HuH-7.5 (cell line): Measurements from ENCODE around the gene ACER1.

Experiments used
- DNase-seq: peaks from one replicate; pipeline ENCODE4 v3.0.0; 2011; ENCODE audit warnings: low spot score

Gene ACER1

DNA sequence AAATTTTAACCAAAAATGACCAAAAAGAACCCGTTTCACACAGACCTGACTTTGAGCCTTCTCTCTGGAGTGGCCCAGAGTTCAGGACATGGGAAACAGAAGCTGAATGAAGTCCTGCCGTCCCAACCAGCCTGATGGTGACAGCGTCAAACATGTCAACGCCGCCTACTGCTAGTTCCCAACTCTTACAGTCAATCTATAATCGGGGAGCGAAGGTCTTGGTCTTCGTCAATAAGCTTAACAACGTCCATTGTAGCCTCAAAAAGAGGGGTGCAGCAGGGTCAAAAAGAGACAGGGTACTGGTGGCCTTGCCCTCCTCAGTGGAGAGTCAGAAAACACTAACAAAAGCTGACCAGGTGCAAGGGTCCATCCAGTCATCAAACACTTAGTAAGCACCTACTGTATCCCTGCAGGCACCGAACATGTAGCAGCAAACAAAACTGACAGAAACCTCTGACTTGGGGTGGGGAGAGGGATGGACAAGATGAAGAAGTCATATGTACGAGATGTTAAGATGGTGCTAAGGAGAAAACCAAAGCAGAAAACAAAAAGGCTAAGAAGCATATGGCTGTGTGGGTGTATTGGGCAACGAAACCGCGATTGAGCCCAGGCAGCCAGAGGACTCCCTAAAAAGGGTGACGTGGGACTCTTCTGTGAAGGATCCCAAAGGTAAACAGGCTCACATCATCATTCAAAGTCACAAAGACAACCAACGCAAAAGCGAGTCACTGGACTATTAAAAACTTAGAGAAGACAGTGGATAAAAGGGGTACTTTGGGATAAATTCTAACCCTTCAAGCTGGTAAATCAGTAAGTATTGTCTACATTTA lies 65.6 kb downstream of the ACER1 start:
- no peak for DNase-seq

DNA sequence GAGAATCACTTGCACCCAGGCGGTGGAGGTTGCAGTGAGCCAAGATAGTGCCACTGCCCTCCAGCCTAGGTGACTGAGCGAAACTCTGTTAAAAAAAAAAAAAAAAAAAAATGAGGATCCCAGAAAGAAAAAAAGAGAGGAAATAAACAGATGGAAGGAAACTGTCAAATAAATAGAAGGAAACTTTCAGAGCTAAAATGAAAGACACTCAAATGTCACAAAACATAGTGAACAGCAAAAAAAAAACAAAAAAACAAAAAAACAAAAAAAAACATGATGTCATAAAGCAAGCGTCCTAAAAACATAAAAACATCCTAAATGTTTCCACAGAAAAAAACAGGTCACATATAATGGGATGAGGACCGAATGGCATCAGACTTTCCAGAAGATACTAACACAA lies 68.6 kb downstream of the ACER1 start:
- no peak for DNase-seq

DNA sequence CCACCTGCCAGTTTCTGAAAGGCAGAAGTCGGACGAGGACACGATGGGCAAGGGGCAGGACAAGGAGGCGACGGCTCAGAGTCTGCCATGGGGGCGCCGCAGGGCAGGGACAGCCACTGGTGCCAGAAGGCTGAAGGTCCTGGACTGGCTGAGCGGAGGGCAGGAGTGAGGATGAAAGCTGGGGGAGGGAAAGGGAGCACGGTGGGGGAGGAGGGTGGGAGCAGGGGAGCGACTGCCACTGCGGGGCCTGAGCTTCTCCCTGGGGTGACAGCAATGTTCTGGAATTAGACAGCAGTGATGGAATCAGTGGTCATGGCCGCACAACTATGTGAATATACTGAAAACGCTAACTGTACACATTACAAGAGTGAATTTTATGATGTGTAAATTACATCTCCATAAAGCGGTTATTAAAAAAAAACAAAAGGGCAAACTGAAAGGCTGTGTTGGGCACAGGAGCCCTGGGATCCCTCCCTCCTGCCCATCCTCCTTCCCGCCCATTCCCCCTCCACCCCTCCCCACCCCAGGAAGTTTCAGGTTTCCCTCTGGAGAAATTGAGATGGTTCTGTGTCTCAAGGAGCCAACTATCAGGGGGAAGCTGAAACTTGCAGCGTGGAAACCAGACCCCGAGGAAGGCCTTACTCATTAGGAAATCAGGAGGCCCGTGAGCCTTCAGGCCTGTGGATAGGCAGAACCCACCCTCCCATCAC lies 69.5 kb downstream of the ACER1 start:
- DNase-seq, result no peak

DNA sequence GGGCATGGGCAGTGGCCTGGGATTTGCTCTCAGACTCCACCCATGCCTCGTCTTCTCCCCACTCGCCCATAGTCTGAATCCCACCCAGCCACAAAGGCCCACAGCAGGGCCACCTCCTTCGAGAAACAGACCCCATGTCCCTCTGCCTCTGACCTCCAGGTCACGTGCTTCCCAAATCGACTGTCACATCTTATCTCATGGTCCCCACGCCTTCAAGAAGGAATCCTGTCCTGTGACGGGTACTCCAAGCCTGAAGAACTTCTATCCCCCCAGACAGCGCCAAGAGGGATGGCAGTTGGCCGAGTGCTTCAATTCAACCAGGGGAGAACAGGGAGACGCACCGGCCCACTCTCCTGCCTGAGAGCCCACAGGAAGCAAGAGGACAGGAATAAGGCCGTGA lies 70.1 kb downstream of the ACER1 start:
- DNase-seq, result no peak

DNA sequence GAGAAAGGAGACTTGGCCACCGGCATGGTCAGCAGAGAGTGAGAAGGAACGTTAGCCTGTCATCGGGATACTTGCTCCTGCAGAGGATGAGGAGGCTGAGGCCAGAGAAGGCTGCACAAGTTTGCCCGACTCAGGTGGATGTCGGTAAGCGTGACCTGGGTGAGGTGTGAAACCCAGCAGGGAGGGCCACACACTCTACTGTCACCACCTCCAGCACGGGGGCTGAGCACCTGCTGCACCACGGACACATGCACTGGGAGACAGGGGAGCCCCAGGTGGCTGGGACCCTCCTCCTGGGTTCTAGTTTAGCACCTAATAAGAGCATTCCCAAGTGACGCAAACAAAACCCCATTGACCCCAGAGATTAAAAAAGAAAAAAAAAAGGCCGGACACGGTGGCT lies 70.9 kb downstream of the ACER1 start:
- no peak for DNase-seq

DNA sequence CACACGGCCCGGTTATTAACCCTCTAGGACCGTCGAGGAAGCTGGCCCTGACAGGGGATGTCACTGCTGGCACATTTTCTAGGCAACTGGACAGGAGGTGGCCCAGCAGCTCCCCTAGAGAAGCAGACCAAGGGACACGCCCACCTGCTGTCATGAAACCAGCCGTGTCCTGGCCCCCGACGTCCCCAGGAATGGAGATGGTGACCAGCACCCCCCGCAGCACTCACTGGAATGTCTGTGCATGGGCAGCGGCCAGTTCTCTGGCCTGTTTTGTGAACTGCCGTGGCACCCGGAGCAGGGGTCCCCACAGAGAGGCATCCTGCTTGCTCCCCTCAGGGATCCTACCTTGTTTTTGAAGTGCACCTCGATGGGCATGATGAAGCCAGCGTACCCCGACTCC lies 71.5 kb downstream of the ACER1 start:
- DNase-seq, result no peak

DNA sequence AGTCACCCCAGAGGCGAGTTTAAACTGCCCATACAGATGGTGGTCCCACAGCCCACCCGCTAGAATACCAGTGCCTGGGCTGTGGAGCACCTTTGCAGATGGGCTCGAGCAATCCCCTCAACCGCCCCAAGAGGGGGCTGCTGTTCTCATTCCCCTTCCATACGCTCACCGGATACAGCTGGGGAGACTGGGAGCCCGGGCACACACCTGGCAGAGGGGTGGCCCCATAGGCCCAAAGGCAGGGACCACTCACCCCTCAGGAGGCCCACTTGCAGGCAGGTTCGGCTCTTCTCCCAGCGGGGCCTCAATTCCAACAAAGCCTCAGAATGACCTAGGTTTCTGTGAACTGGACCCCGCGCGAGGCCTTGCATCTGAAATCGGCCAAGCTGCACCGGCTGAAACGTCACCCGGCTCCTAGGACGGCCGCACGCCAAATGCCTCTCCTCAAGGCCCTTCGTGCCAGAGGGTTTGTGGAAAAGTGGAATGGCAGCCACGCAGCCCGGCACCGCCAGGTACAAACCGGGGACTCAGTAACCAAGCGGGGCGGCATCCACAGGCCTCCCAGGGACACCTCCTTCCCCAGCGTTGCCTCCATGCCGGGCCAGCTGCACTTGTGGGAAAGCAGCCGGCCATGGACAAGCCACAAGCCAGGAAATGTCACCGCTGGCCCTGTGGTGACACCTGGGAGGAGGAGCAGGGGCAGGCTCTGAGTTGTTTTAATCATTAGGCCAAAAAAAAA lies 72.3 kb downstream of the ACER1 start:
- DNase-seq, result peak; percentile 61

DNA sequence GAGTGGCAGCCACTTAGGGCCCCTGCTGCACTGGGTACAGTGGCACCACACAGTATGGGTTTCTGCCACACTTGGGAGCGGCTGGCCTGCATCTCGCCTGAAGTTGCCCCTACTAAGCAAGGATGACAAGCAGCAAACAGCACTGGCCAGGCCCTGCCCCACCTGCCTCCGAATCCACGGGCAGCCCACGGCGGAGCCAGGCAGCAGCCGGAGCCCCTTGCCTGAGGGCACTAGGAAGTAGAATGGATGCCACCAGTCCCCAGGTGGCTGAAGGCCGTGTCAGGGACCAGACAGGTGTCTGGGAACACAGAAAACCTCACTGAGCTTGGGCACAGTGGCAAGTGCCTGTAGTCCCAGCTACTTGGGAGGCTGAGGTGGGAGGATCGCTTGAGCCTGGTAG lies 73.0 kb downstream of the ACER1 start:
- no peak for DNase-seq

DNA sequence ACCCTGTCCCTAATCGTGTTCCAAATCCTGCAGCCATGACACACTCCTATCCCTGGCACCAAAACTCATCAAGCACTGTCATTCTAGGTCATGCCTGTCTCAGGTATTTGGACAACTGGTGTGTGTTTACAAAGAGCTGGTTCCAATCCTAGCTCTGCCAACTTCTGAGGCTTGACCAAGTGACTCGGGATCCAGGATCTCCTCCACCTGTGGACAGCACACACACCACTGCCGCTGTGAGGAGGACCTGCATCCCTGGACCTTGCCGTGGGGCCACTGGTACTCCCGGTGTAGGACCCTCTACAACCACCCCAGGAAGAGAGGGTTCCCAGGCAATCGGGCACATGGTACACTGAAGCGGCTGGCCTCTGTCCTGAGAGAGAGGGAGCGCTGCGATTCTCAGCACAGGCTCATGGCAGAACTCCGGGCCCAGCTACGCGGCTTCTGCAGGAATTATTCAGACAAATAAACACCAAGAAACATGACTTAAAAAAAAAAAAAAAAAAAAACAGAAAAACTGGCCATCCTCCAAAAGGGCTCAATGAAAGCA lies 74.0 kb downstream of the ACER1 start:
- no peak for DNase-seq

DNA sequence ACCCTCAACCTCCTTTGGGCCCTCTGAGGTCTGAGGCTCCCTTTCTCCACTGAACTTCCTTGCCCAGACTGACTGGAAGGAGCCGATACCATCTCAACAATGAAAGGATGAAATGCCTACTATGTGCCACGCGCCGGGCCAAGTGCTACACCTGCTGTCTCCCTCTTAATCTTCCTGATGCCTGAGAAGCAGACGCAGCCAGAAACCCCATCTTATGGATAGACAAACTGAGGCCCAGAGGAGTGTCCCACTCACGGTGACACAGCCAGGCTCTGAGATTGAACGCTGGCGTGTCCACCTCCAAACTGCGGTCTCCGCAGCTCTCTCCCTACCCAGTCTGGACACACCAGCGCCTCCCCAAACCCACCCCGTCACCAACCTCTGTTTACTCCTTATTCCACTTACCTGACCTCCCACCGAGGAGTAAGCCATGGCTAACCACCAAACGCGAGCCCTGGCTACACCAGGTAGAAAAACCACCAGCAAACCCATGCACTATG lies 74.5 kb downstream of the ACER1 start:
- DNase-seq, result no peak
